Nephron (organoid): ENCODE data around the gene BBLN.

Source experiments
- H3K27ac Mint-ChIP-seq, 3 experiments: 2 replicates each; pipeline ENCODE4 v1.8.0; 2020; ENCODE audit warnings: mixed read lengths in 3 of 3, mild to moderate bottlenecking in 2 of 3, moderate library complexity in 1 of 3
- H3K27me3 Mint-ChIP-seq: 2 replicates; pipeline ENCODE4 v1.8.0; 2021; ENCODE audit warnings: low read depth, mild to moderate bottlenecking, moderate library complexity, mixed read lengths
- H3K36me3 Mint-ChIP-seq: 2 replicates; pipeline ENCODE4 v1.8.0; 2020; ENCODE audit warnings: low read depth, mixed read lengths
- H3K4me1 Mint-ChIP-seq: 2 replicates; pipeline ENCODE4 v1.8.0; 2020; ENCODE audit warnings: mixed read lengths
- H3K4me3 Mint-ChIP-seq, 3 experiments: 2 replicates each; pipeline ENCODE4 v1.8.0; 2020; ENCODE audit warnings: mild to moderate bottlenecking in 3 of 3, mixed read lengths in 3 of 3, moderate library complexity in 2 of 3
- H3K9me3 Mint-ChIP-seq: 2 replicates; pipeline ENCODE4 v1.8.0; 2020; ENCODE audit warnings: mixed read lengths
- CTCF ChIP-seq, 3 experiments: fragments of 200-600 bp; sonication (generic); IDR thresholded peaks; one replicate each; pipeline ENCODE4 v1.5.0; 2021; ENCODE audit warnings: antibody characterized with exemption in 3 of 3; ENCODE audit not compliant: unreplicated experiment in 3 of 3

Gene BBLN

DNA sequence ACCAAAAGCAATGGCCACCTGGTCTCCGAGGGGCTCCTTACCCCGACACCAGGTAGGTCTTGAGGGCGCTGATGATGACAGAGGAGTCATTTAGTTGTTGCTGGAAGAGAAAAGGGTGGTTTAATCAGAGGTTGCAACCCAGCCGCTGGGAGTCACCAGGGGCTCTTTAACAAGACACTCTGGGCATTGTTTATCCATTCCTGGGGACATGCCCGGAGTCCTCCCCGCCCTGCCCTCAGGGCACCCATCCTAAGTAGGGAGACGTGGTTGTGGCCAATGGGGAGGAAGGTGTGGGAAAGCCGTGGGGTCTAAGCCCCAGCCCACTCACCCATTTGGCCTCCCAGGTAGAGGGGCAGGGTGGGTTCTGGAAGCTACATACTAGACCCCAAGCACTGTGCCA lies 35.6 kb upstream of the BBLN start:
- peaks cover 3% of the 10 kb centered on the region for H3K36me3 Mint-ChIP-seq
- H3K9me3 Mint-ChIP-seq = no peaks in the 10 kb centered on the region
- H3K27me3 Mint-ChIP-seq = no peaks in the 10 kb centered on the region
- peak overlapping the region in 2 of 3 experiments; percentile 72 to 85 for H3K4me3 Mint-ChIP-seq
- H3K27ac Mint-ChIP-seq = no peak overlapping the region
- peaks cover 15% of the 10 kb centered on the region for H3K4me1 Mint-ChIP-seq
- no peak for TF ChIP-seq CTCF (IDR thresholded peaks at IDR 0.05; ENCODE audit: unreplicated experiment in 3 of 3)

GRCh38 chr9:128124873-128125579 lies 35.0 kb upstream of the BBLN start:
- peak; percentile 40 to 52 (median 44) for TF ChIP-seq CTCF (IDR thresholded peaks at IDR 0.05; ENCODE audit: unreplicated experiment in 3 of 3)
- Mint-ChIP-seq H3K36me3 (peaks cover 3% of the 10 kb centered on the region), H3K27me3 (no peaks in the 10 kb centered on the region), H3K27ac (peak overlapping the region in 2 of 3 experiments; percentile 22 to 46), H3K9me3 (no peaks in the 10 kb centered on the region), H3K4me3 (peak overlapping the region; percentile 66 to 85 (median 72)), H3K4me1 (peaks cover 20% of the 10 kb centered on the region)

- Mint-ChIP-seq H3K4me1 (peaks cover 22% of the 10 kb centered on the region), H3K27ac (peak overlapping the region; percentile 38 to 54 (median 46)), H3K4me3 (peak overlapping the region; percentile 82 to 86 (median 85)), H3K9me3 (no peaks in the 10 kb centered on the region), H3K36me3 (peaks cover 3% of the 10 kb centered on the region), H3K27me3 (no peaks in the 10 kb centered on the region)
- no peak for TF ChIP-seq CTCF (IDR thresholded peaks at IDR 0.05; ENCODE audit: unreplicated experiment in 3 of 3)
Observed at GRCh38 chr9:128125580-128126354, 34.3 kb upstream of the BBLN start.

GRCh38 chr9:128127568-128127989 lies 32.5 kb upstream of the BBLN start, which contains the start of gene PTGES2:
Gene PTGES2, minus strand, starts transcription at chr9:128127729. Its CDS starts 12 bp downstream, at chr9:128127717.
- Mint-ChIP-seq H3K4me3 (peak within 1 kb of the TSS; percentile 96 to 98 (median 98)), H3K27ac (peak within 1 kb of the TSS; percentile 99 to 100 (median 99)), H3K27me3 (no peaks in the 10 kb centered on the region), H3K36me3 (peaks cover 3% of the 10 kb centered on the region), H3K9me3 (no peaks in the 10 kb centered on the region), H3K4me1 (peaks cover 32% of the 10 kb centered on the region)
- TF ChIP-seq CTCF (IDR thresholded peaks at IDR 0.05; ENCODE audit: unreplicated experiment in 3 of 3) = no peak

DNA sequence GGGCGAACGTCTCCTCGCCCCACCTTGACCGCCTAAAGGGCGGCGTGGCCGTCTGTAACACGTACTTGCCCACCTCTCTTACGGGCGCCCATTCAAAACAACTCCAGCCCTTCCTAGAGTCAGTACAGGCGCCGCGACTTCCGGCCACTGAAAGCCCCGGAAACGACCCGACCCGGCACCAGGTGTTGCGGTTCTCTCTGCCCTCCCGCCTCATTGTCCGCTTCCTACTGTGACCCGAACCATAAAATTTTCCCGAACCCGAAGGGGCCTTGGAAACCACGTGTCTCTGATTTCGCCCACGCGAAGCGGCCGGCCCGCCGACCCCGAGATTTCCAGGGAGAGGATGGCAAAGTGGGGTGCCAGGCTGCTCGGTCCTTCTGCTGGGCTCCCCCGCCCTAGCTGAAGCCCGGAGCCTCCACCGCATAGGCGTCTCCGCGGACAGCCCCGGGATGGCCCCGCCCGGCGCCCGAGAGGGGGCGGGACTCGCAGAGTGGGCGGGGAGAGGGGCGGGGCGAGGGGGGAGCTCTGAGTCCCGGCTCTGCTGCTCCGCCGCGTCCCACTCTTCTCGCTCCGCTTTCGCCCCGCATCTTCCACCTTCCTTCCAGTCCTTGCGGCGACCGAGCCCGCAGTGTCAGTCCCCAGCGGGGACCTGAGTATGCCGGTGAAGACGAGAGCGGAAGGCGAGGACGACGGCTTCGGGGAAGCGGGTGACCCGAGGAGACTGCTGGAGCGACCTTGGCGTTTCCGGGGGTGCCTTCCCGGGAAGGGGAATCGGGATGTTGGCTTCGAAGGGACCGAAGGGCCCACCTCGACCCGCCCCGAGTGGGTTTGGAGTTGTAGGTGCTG lies 31.9 kb upstream of the BBLN start:
- Mint-ChIP-seq H3K27ac (peak overlapping the region; percentile 99 to 100 (median 99)), H3K4me1 (peaks cover 39% of the 10 kb centered on the region), H3K9me3 (no peaks in the 10 kb centered on the region), H3K27me3 (no peaks in the 10 kb centered on the region), H3K4me3 (peak overlapping the region; percentile 96 to 98 (median 98)), H3K36me3 (peaks cover 3% of the 10 kb centered on the region)
- TF ChIP-seq CTCF (IDR thresholded peaks at IDR 0.05; ENCODE audit: unreplicated experiment in 3 of 3) = no peak
